ENCODE data around the gene AGBL4.

DNA sequence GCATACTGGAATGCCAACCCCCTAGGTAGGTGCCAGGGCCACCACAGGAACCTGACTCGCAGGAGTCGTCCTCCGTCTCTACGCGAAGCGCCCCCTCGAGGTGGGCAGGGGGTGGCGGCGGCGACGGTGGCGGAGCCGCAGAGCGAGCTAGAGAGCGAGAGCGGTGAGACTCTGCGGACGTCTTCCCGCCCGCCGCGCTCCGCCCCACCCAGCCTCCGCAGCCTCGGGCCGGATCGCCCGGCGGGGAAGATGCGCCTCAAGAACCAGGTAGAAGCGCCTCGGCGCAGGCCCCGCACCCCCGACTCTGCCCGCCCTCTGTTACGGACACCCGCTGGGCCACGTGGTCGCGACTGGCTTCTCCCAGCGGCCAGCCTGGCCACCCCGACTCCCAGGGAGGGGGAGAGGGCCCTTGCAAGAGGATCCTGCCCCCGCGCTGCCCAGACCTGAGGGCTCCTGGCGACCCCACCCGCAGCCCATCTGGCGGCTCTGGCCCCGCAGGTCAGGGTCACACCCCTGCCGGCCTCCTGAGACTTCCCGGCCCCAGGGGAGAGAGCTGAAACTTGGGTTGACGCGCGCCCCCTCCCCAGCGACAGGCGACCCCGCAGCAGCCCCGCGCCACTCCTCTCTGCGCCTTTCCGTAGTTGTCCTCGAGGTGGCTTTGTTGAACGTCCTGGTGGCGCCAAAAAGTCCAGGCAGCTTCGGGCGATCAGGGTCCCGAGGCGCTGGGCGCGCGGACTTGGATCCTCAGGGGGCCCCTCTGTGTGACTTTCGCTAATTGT lies 24.4 kb upstream of the AGBL4 start:
- no peak for TF ChIP-seq GATA2 (IDR thresholded peaks at IDR 0.05; ENCODE audit: low read depth, low read length)
- TF ChIP-seq GATA3 (IDR thresholded peaks at IDR 0.05; ENCODE audit: low read depth, low read length) = no peak

Measured in SH-SY5Y (cell line).